NCI-H2171 (cell line): ENCODE data around the gene TENT5A.
"Not testable (repeated sequence)": the region's sequence is repeated elsewhere in the genome, so short reads cannot be mapped to it uniquely, and the experiment has no call there.

ENCODE experiments used
- DNase-seq: peaks from one replicate; lab custom pipeline; 2025; lab: John Stamatoyannopoulos, UW

TENT5A gene

GRCh38 chr6:81750681-81751387, 1.6 kb downstream of the TENT5A start:
- DNase-seq, result no peak

- no peak for DNase-seq
Observed at GRCh38 chr6:81750200-81750599, 2.3 kb downstream of the TENT5A start.

- DNase-seq, result no peak
Observed at GRCh38 chr6:81749707-81750106, 2.8 kb downstream of the TENT5A start.

- no peak for DNase-seq
Observed at GRCh38 chr6:81748994-81749393, 3.5 kb downstream of the TENT5A start.

- no peak for DNase-seq
Observed at GRCh38 chr6:81747327-81747726, 5.2 kb downstream of the TENT5A start.

- no peak for DNase-seq
Observed at GRCh38 chr6:81744131-81744530, 8.3 kb downstream of the TENT5A start.

- DNase-seq, result no peak
Observed at GRCh38 chr6:81743649-81744048, 8.8 kb downstream of the TENT5A start.

- DNase-seq, result no peak
Observed at GRCh38 chr6:81741689-81742088, 10.8 kb downstream of the TENT5A start.

- not testable (repeated sequence) for DNase-seq
Observed at GRCh38 chr6:81740591-81740990, 11.9 kb downstream of the TENT5A start.

GRCh38 chr6:81739230-81740195, 13.0 kb downstream of the TENT5A start:
- no peak for DNase-seq

GRCh38 chr6:81736428-81736827, 16.1 kb downstream of the TENT5A start:
- no peak for DNase-seq

GRCh38 chr6:81735756-81736380, 16.6 kb downstream of the TENT5A start:
- no peak for DNase-seq

- no peak for DNase-seq
Observed at GRCh38 chr6:81734500-81735150, 17.9 kb downstream of the TENT5A start.

GRCh38 chr6:81734081-81734480, 18.4 kb downstream of the TENT5A start:
- DNase-seq, result no peak

- no peak for DNase-seq
Observed at GRCh38 chr6:81731814-81732213, 20.7 kb downstream of the TENT5A start.

GRCh38 chr6:81727876-81728517, 24.5 kb downstream of the TENT5A start:
- DNase-seq, result no peak

GRCh38 chr6:81725127-81725526, 27.4 kb downstream of the TENT5A start:
- DNase-seq, result no peak

- no peak for DNase-seq
Observed at GRCh38 chr6:81722506-81723223, 29.8 kb downstream of the TENT5A start.

GRCh38 chr6:81720427-81720826, 32.1 kb downstream of the TENT5A start:
- DNase-seq, result no peak

- DNase-seq, result no peak
Observed at GRCh38 chr6:81718126-81718525, 34.4 kb downstream of the TENT5A start.

- DNase-seq, result no peak
Observed at GRCh38 chr6:81714684-81715083, 37.8 kb downstream of the TENT5A start.
